ENCODE results near the gene CIRBP.

GRCh38 chr19:1289686-1290025 lies 20.5 kb downstream of the CIRBP start:
- TF ChIP-seq CTCF (IDR thresholded peaks at IDR 0.05; ENCODE audit: insufficient read depth, low read depth, low read length) = no peak
- no peak for TF ChIP-seq EZH2 (IDR thresholded peaks at IDR 0.05; ENCODE audit: insufficient read depth, low read length)

Measured in astrocyte (in vitro differentiated cells and primary cell).